Muscle of arm (tissue), 12 donors: ENCODE measurements around the gene ELF1. TPM values are rescaled to one million over a fixed set of nuclear protein-coding genes. Genes with fewer than 3 reads are reported as not detected.

Experiments used
- DNase-seq: peaks from one replicate; pipeline ENCODE4 v3.0.0-alpha.2; 2013
- polyA plus RNA-seq, 12 donors: library from polyadenylated mRNA; unstranded; fragments of 120-200 nt; gene quantifications; one replicate each; pipeline ENCODE4 v1.2.1, GENCODE V29; 2013; ENCODE audit not compliant: insufficient read length in 12 of 12

Gene ELF1
- polyA plus RNA-seq, 12 donors, result 25.2 to 69.6 (median 29.9) TPM; not detected in 1

DNA sequence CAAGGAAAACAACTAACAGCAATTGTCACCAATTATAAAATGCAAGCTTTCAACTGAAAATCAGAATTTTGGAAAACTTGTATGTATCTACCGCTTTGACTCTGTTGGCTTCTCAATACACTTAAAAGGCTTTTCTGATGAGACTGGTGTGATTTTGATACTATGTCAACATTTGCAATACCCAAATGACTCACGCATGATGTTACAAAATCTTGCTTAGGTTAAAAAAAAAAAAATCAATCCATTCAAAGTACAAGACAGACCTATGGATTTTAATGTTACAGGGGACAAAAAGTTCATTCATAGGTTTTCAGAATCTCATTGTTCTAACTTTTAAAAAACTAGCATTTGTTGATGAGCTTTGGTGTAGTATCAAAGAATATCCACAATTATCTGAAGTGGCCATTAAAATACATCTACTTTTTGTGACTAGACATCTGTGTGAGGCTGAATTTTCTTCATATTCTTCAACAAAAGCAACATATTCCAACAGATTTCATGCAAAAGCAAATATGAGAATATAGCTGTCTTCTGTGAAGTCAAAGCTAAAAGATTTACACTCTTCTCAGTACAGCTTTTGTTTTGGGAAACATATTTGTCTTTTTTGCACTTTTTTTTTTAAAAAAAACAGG is 10.7 kb downstream of the ELF1 start:
- DNase-seq, result no peak

DNA sequence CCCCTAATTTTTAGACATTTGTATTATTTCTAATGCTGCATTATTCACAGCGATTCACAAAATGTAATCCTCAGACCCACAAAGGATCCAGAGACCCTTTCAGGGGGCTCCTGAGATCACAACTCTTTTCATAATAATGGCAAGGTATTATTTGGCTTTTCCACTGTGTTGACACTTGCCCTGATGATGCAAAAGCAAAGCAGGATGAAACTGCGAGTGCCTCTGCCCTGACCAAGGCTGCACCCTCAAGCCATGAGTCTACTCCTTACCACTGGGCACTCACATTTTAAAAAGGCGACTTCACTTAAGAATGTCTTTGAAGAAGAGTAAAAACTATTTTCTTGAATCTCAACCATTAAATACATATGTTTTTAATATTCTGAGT is 11.4 kb downstream of the ELF1 start:
- no peak for DNase-seq

DNA sequence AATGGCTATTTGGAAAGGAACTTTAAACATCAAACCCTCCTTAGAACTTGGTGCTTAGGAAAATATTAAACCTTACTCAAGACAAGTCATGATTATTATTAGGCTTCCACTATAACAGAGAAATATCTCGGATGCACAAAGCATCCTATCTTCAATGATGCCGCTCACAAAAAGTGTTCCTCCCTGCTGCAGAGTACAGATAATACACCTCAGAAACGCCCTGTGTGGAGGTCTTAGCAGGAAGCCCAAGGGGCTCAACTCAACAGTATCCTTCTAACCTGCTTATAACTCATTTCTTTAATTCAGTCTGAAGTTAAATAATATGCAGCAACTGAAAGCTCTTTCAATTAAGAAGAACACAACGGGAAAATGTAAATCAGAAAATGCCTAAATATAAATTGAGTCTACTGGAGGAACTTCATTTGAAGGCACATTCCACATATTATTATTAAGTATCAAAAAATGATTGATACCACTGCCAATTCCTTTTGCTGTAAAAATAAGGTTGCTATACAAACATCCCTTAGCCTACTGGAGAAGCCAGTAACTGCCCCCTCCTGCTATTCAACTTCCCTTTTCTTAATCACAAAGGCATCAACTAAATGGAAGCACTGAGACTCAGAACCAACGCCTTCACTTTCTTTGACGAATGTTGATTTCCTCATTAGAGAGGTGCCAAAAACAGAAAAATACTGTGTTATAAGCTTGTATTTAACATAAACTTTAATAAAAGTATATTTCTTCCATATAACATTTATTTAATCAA is 12.0 kb downstream of the ELF1 start:
- DNase-seq, result no peak

DNA sequence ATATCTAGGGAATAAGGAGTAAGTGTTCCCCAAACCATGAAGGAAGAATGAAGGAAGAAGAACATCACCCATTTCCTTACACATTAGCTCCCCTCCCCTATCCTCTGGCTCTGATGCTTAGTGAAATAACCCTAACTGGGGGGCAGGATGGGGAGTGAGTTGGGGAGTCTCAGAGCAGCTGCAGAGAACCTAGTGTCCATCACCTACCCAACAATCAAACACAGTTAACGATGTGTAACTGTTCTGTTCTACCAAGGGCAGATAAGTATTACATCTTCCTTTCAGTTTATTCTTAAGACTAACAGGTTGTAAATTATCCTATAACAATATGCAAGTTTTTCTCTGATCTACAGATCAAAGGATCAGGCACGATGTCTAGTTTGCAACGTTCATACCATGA is 12.8 kb downstream of the ELF1 start:
- DNase-seq, result no peak

DNA sequence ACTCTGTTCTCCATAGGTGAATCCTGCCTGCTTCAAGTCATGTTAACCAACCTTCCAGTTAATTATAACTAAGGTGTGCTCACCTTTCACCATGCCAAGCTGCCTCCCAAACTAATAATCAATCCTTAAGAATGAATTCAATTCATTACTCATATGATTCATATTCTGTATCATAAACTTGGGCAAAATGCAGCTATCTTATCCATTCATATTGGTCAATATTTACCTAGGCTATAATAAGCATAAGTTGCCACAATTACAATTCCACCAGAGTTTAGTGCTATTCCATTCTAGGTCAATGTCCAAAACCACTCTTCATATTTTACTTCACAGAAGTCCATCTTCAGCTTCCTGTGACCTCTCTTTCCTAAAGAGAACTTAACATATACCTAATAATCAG is 13.4 kb downstream of the ELF1 start:
- DNase-seq, result no peak

DNA sequence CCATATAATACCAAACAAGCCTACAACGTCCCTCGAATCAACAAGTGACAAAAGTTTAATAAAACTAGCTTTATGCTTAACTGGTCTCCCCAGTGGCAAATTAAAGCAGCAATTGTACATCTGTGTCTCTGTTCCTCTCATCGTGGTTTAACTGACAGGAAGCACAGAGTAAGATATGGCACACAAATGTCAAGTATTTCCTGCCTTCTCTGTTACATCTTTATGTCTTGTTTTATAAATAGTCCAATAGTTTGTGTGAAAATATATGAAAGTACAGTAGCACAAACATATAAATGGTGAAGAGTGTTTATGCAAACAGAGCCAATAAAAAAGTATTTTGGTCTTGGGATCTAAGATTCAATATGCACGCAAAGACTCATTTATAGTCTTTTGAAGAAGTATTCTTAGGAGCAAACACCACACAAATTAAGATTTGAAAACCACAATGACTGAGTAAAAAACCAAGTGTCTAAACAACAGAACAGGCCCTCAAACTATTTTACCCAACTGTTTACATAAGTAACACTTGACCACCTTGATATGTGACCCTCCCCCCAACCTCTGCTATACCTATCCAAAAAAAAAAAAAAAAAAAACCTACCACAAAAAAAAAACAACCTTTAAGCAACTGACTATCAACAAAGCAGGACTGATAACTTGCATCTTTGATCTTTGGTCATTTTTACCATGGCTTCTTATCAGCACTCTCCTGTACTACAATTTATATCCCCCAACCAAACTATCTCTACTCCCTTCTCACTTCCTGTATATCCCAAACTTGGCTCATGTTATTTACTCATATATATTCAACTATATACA is 14.0 kb downstream of the ELF1 start:
- DNase-seq, result no peak

DNA sequence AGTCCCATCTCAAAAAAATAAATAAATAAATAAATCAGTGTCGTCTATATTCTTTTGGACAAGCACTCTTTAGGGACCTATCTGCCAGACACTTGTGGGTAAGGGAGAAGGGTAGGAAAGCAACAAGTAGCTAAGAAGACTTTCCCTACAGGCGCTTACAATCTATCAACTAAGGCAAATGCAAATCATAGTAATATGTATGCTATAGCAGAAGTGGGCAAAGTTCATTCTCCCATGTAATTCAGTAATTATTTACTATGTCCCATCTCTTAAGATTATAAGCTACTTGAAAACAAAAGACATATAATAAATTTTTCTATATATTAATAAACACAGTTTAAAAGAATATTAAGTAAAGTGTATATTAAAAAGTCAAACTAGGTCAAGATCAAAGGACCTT is 16.5 kb downstream of the ELF1 start:
- no peak for DNase-seq

DNA sequence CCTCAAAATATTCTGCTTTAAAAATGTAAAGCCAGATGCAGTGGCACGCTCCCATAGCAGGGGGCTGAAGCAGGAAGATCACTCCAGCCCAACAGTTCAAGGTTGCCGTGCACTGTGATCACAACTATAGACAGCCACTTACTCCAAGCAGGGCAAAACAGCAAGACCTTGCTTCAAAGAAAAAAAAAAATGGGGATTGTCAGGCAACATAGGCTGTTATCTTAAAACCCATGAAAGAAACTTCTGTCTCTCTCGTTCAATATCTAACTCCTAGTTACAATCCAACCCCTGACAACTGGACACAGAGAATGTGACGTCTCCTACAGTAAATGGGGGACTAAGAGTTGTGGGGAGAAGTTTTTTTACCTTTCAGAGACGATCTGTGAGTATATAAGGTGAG is 17.4 kb downstream of the ELF1 start:
- no peak for DNase-seq

DNA sequence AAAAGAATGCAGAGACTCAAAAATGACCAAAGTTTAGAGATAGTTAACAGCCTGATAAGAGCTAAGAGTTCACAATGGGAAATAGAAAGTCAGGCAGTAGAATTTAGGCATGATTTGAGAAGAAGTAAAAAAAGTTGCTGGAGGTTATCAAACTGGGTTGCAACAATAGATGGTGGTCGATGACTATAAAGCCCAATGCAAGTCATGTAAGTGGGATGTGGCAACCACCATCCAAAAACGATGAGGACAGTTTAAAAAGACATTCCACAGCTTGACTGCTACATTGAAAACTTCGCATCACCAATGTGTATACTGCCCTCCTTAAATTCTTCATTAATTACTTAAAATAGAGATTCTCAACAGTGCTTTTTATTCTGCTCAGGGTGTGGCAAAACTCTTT is 19.7 kb downstream of the ELF1 start:
- no peak for DNase-seq

DNA sequence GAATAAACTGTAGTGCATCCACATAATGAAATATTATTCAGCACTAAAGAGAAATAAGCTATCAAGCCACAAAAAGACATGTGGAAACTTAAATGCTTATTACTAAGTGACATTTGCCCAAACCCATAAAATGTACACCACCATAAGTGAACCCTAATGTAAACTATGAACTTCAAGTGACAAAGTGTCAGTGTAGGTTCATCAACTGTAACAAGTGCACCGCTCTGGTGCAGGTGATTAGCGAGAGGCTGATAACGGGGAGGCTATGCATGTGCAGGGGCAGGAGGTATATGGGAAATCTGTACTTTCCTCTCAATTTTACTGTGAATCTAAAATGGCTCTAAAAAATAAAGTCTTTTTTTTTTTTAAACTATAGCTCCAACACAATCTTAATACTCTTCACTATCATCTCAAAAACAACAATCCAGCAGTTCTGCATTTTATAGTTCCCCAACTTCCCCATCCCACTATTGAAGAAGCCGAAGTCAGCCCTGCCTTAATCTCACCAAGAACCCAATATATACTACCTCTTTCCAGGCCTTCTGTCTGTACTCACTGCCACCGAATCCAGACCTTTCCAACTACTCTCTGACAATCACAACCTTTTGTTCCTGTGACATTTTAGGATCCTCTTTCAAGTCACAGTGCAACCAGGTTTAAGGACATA is 22.6 kb downstream of the ELF1 start:
- DNase-seq, result no peak

DNA sequence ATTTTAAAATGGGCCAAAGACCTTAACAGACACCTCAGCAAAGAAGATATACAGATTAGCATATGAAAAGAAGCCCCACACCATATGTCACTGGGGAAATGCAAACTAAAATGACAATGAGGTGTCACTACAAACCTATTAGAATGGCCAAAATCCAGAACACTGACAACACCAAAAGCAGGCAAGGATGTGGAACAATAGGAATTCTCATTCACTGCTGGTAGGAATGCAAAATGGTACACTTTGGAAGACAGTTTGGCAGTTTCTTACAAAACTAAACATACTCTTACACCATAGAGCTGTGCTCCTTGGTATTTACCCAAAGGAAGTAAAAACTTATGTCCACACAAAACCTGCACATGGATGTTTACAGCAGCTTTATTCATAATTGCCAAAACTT is 23.1 kb downstream of the ELF1 start:
- DNase-seq, result no peak

DNA sequence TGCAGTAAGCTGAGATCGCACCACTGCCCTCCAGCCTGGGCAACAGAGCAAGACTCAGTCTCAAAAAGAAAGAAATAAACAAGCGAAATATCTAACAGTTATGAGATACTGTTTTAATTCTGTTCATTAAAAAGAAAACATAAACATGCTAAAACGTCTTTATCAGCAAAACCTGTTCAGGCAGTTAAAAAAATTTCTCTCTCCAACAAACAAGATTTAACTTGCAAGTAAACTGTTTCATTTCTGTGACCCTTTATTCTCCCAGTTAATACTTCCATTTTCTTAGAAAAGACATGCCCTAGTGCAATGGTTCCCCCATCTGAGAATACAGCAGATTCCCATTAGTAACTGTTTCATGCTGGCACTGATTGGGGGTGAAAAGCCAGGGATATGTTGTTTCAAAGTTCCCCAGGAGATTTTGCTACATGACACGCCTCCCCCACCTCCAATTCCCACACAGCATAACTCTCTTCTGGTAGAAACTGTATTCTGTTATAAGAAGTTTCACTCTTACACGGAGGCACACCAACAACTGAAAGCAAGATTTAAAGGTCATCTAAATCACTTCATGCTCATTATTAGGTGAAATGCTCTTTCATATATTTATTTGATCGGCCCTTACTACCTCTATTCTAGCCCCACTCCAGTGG is 24.4 kb downstream of the ELF1 start:
- no peak for DNase-seq

DNA sequence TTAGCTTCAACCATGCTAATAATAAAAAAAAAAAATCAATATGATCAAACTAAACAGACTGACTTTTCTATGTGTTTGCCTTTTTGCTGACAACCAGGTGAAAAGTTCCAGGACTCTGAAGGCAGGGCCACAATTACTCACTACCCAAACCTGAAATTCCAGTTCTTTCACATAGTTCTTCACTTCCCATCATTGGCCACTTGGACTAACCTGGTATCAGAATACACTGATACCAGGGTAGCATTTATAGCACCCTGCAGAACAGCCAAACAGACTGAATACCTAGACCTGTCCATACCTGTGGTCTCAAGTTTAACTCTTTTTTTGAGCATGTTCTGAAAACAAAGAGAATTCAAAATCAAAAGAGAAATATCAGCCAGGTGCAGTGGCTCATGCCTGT is 25.1 kb downstream of the ELF1 start:
- no peak for DNase-seq

DNA sequence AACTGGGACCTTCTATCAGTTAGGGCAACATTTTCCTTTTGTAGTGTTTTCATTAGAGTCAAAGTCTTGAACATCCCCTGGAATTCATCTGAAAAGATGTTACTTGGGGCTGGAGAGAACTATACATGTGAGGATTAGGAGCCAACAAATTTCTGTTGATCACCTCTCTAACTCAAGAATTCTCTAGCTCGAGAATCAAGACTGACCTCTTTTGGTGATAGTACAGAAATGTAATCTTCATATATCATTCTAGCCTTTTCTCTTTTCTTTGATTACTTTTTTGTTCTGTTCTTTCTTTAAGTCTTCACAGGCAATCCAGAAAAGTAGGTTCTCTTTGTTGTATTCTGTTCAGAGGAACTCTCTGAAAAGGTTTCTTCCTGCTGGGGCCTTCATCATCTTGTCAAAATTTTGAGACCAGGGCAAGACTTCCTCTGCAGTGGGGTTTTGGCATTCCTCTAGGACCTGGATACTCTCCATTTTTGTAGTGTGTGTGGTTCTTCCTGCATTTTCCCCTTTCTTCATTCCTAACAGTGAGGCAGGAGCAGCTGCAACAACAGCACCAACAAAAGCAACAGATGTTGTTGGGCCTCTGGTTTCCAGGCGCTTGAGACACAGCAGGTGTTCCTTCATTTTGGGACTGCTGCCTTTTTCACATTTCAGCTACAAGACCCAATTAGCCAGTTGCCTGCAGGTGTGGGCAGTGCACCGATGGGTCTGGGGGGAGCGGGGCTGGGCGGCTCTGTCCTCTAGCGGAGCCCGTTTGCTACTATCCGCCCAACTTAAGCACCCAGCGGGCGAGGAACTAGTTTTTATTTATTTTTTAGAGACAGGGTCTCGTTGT is 26.2 kb downstream of the ELF1 start:
- no peak for DNase-seq

DNA sequence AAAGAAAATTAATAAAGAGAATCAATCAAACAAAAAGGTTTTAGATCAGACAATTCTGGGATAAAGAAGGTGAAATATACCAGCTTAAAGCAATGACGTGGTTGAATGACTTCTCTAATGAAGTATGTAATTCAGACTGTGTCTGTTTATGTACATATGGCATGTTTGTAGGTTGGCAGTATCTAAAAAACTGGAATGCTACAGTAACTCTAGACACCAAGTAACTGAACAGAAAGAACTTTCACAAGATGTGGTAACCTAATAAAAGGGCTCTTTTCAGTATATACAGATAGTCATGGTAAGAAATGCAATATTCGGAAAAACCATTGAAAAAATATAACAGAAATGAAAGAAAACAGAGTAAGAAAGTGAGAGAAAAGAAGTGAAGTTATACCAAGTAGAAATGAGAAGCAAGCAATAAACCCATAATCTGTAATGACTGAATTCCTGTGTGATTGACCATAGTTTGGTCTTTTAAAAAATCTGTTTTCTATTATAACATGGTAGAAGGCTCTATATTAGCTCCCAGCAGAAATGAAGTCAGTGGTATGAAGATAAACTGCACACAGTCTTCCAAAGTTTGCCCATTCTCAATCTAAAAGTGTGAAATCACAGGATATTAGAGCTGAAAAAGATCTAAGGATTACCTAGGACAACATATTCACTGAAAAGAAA is 31.4 kb downstream of the ELF1 start:
- no peak for DNase-seq

DNA sequence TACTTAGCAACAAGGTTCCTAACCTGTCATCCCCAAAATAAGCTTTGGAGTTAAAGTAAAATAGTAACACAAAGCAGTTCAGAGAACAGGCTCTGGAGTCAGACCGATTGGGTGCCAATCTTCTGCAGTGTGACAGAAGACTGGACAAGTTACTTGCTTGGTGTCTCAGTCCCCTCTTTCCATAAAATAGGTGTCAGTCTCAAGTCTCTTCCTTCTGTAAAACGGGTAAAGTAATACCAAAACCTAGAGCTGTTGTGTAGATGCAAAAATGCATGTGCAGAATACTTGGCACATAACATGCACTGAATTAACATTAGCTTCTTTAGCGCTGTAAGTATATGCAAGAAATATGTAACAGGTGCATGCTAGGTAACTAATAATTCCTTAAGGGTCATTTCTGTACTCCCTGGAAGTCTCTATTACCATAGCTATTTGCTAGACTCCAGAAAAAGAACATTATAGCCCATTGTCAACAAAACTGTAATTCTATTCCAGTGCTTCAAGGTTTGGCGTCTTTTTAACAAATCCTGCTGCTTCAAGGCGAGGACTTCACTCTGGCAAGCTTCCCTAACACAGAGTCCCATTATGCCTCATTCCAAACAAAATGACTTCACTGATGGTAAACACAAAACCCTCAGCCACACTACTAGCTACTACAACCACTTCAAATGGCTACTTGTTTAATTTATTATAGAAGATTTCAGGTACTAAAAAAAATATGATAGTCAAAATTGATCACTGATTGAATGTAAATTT is 32.8 kb downstream of the ELF1 start:
- DNase-seq, result peak; percentile 46

DNA sequence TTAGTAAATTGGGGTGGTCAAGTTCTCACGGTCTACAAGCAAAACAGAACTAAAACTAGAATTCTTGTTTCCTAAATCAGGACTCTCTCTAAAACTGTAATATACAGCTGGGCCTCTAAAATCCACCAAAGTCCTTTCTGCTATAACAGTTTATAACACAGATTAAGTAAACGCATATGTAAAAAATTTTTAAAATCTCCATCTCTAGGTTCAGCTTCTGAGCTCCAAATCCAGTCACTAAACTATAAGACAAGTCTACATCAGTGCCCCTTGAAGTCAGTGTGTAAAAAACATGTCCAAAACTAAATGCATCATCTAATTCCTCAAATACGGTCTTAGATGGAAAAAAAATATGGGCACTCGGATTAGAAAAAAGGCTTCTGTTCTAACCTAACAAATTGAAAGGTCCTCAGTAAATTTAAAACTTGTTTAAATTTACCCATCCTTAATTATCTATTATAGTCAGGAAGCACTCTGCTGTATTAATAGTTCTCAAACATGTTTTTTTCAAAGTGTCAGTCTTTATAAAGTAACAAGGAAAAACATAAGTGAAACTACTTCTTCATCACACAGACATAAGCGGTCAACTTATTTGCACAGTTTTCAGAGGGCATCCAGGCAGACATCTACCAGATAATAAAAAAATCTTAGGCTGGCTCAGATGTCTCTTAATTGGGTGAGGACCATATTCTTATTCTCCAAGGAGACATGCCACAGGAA is 33.6 kb downstream of the ELF1 start:
- no peak for DNase-seq

DNA sequence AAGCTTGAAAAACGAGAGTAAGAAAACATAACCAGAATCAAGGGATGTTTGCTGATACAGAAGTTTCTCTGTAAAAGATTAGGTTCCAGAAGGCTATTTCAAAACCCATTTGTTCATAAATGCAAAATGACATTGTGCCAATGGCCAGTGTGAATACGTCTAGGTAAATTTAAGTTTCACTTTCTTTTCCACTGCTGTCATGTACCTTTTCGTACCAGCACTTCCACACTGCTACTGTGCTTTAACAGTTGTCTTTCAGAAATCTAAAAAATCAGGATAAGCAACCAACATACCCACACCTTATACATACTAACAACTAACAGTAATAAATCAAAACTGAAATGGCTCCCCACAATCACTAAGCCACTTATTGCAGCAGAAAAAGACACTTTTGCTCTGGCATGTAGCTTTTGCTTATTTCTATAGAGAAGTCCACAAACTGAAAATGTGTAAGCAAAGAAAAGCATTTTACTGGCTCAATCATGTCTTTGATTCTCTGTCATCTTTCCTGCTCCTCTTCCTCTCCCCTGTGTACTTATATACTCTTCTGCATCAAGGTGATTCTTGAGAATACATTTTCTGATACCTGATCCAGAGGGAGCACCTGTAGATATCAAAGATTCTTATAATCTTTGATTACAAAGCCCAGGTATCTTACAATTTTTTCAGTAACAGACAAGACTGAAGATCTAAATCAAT is 34.3 kb downstream of the ELF1 start:
- DNase-seq, result no peak
